Ovary (tissue), 9 donors: ENCODE results near the gene MORN3. TPM values are rescaled to one million over a fixed set of nuclear protein-coding genes. Genes with fewer than 3 reads are reported as not detected.

Experiments
- DNase-seq, 5 donors: peaks; one replicate each; pipeline ENCODE4 v3.0.0-alpha.2; 2019 to 2020
- H3K27ac ChIP-seq, 2 donors: fragments of 200-600 bp; one replicate each; pipeline versions ENCODE4 v1.5.1 to v1.8.0; 2019 to 2022
- H3K27me3 ChIP-seq: fragments of 200-600 bp; one replicate; pipeline ENCODE4 v1.8.0; 2022
- H3K36me3 ChIP-seq: fragments of 200-600 bp; sonication (generic); one replicate; pipeline ENCODE4 v1.5.1; 2019
- H3K4me1 ChIP-seq: one replicate; pipeline ENCODE4 v1.8.1; 2013; ENCODE audit warnings: mild to moderate bottlenecking, moderate library complexity; ENCODE audit not compliant: insufficient read depth
- H3K4me3 ChIP-seq: fragments of 200-600 bp; sonication (generic); one replicate; pipeline ENCODE4 v1.5.1; 2017
- H3K9me3 ChIP-seq, 2 donors: fragments of 200-600 bp in 1 of 2; sonication (generic) in 1 of 2; one replicate each; pipeline versions ENCODE4 v1.5.1 to v1.8.1; 2013 to 2019; ENCODE audit warnings: mild to moderate bottlenecking in 1 of 2, moderate library complexity in 1 of 2
- CTCF ChIP-seq, 3 donors: fragments of 450-650 bp in 2 of 3; fragments of 200-600 bp in 1 of 3; IDR thresholded peaks; one replicate each; pipeline versions ENCODE4 v1.5.1 to v1.8.0; 2016 to 2022; ENCODE audit warnings: antibody characterized with exemption in 3 of 3, mild to moderate bottlenecking in 1 of 3
- EP300 ChIP-seq: sonication (generic); formaldehyde crosslinking; IDR thresholded peaks from one replicate; pipeline ENCODE4 v1.6.1; 2017; ENCODE audit warnings: antibody characterized with exemption
- POLR2A ChIP-seq: fragments of 450-650 bp; IDR thresholded peaks from one replicate; pipeline ENCODE4 v1.6.1; 2017; ENCODE audit warnings: antibody characterized with exemption, mild to moderate bottlenecking, moderate library complexity
- WGBS, 3 donors: extraction: QIAGEN DNeasy Blood & Tissue Kit in 1 of 3; methylation state at CpG; one replicate each; pipeline versions ENCODE4 v1.1.5 to v1.1.7; 2013 to 2017; 5-methylcytosine and 5-hydroxymethylcytosine counted together
- intact Hi-C, 4 donors: fragments of 100-400 bp; cut with DNase I; formaldehyde crosslinking; loops; one replicate each; pipeline versions ENCODE4 v1.11.0 to v1.15.1; 2022 to 2023
- polyA plus RNA-seq, 2 donors: library from polyadenylated mRNA; stranded (reverse); fragments of 200-250 nt in 1 of 2; fragments of 350-450 nt in 1 of 2; fragmentation: Illumina TruSeq in 1 of 2; extraction: RNeasy Lipid Tissue Mini Kit (QIAGEN cat#74804) in 1 of 2; gene quantifications; one replicate each; pipeline ENCODE4 v1.2.3, GENCODE V29; 2013 to 2014
- total RNA-seq, 7 donors: library from RNA; depleted of rRNA in 2 of 7; stranded (reverse); fragments of >200 nt in 2 of 7; fragmentation: NEBNext Ultra II Directional in 3 of 7; extraction: Animal tissue kit (Norgen Biotek cat#: 25700) in 3 of 7; gene quantifications; one replicate each; pipeline versions ENCODE4 v1.1.0 to v1.2.4, GENCODE V29; 2016 to 2023
- donor health status: DM: no; HTN: no; CAD: no; lungs with moderate emphysema.
- donor health status: DM: no; HTN: no; CAD: no.
- donor health status: Bipolar disorder and iron deficiency.
- donor health status: DM: yes; HTN: yes; CAD: no.
- donor health status: DM: no; HTN: no; CAD: no.
- donor health status: DM: yes; HTN: yes; CAD: no.

Gene MORN3
- total and polyA plus RNA-seq, 9 donors: 0.08 to 3.2 (median 0.65) TPM

- Histone ChIP-seq H3K27ac (no peak overlapping the region), H3K27me3 (no peaks in the 10 kb centered on the region), H3K4me3 (no peak overlapping the region), H3K36me3 (no peaks in the 10 kb centered on the region), H3K9me3 (no peaks in the 10 kb centered on the region), H3K4me1 (peaks cover 4% of the 10 kb centered on the region)
- TF ChIP-seq EP300 (no peak), CTCF (IDR thresholded peaks at IDR 0.05) (no peak), POLR2A (no peak)
- intact Hi-C loops: no loop called here
- DNase-seq: no peak
- WGBS, 3 donors: 94 to 95% (median 94%) methylated on average over 7 of the region's 7 CpGs
These were observed 56.0 kb downstream of the MORN3 start for GRCh38 chr12:121613462-121613861.

GRCh38 chr12:121611306-121611705, 58.1 kb downstream of the MORN3 start:
- Histone ChIP-seq H3K36me3 (no peaks in the 10 kb centered on the region), H3K4me1 (peaks cover 4% of the 10 kb centered on the region), H3K4me3 (no peak overlapping the region), H3K27ac (peak overlapping the region in 1 of 2 donors; percentile 64), H3K9me3 (no peaks in the 10 kb centered on the region), H3K27me3 (no peaks in the 10 kb centered on the region)
- TF ChIP-seq EP300: no peak
- no peak for TF ChIP-seq CTCF (IDR thresholded peaks at IDR 0.05)
- TF ChIP-seq POLR2A: no peak
- WGBS, 3 donors: 80 to 88% (median 84%) methylated on average over 2 of the region's 2 CpGs
- DNase-seq: peak in 3 of 5 donors; percentile 32 to 48 (median 44)
- intact Hi-C loops: no loop called here

GRCh38 chr12:121610239-121611149, 59.0 kb downstream of the MORN3 start:
- 9 to 13% (median 13%) methylated on average over 11 of the region's 11 CpGs for WGBS, 3 donors
- Histone ChIP-seq H3K27ac (peak overlapping the region; percentile 4 to 64), H3K4me1 (peaks cover 4% of the 10 kb centered on the region), H3K4me3 (no peak overlapping the region), H3K36me3 (no peaks in the 10 kb centered on the region), H3K27me3 (no peaks in the 10 kb centered on the region), H3K9me3 (no peaks in the 10 kb centered on the region)
- DNase-seq: peak in 4 of 5 donors; percentile 29 to 66 (median 56)
- intact Hi-C loops: no loop called here
- TF ChIP-seq CTCF (IDR thresholded peaks at IDR 0.05): no peak
- TF ChIP-seq POLR2A: no peak
- TF ChIP-seq EP300: no peak

- DNase-seq: no peak
- Histone ChIP-seq H3K27me3 (no peaks in the 10 kb centered on the region), H3K4me1 (peaks cover 4% of the 10 kb centered on the region), H3K9me3 (no peaks in the 10 kb centered on the region), H3K4me3 (no peak overlapping the region), H3K36me3 (no peaks in the 10 kb centered on the region), H3K27ac (no peak overlapping the region)
- intact Hi-C loops: no loop called here
- TF ChIP-seq EP300 (no peak), POLR2A (no peak), CTCF (IDR thresholded peaks at IDR 0.05) (no peak)
- 92 to 94% (median 93%) methylated on average over 6 of the region's 6 CpGs for WGBS, 3 donors
These were observed 61.2 kb downstream of the MORN3 start for GRCh38 chr12:121608301-121608700.
